Hepatocyte (in vitro differentiated cells): ENCODE results near the gene PSMB4. TPM values are rescaled to one million over a fixed set of nuclear protein-coding genes. Genes with fewer than 3 reads are reported as not detected.
"Not testable (repeated sequence)": the region's sequence is repeated elsewhere in the genome, so short reads cannot be mapped to it uniquely, and the experiment has no call there.

ENCODE experiments used
- DNase-seq: peaks from one replicate; pipeline ENCODE4 v3.0.0-alpha.2; 2016; ENCODE audit warnings: low spot score
- H2AFZ ChIP-seq: fragments of 200-600 bp; sonication (generic); 2 replicates; pipeline ENCODE4 v1.6.0; 2016; ENCODE audit warnings: antibody characterized with exemption, mild to moderate bottlenecking
- H3K27ac ChIP-seq: fragments of 200-600 bp; sonication (generic); 2 replicates; pipeline ENCODE4 v1.5.1; 2016; ENCODE audit warnings: mild to moderate bottlenecking
- H3K27me3 ChIP-seq: fragments of 200-600 bp; sonication (generic); 2 replicates; pipeline ENCODE4 v1.6.1; 2016
- H3K36me3 ChIP-seq: fragments of 200-600 bp; sonication (generic); replicated peaks from 2 replicates; pipeline ENCODE4 v1.5.1; 2016; ENCODE audit warnings: low read depth; ENCODE audit not compliant: insufficient read depth
- H3K4me1 ChIP-seq: fragments of 200-600 bp; sonication (generic); 2 replicates; pipeline ENCODE4 v1.5.1; 2016; ENCODE audit warnings: mild to moderate bottlenecking, moderate library complexity; ENCODE audit not compliant: insufficient read depth
- H3K4me2 ChIP-seq: fragments of 200-600 bp; sonication (generic); 2 replicates; pipeline ENCODE4 v1.6.0; 2016
- H3K4me3 ChIP-seq: fragments of 200-600 bp; sonication (generic); 2 replicates; pipeline ENCODE4 v1.5.1; 2016; ENCODE audit warnings: mild to moderate bottlenecking
- H3K79me2 ChIP-seq: fragments of 200-600 bp; sonication (generic); 2 replicates; pipeline ENCODE4 v1.6.0; 2017; ENCODE audit warnings: mild to moderate bottlenecking
- H3K9me2 ChIP-seq: fragments of 200-600 bp; sonication (generic); replicated peaks from 2 replicates; pipeline ENCODE4 v1.6.0; 2017; ENCODE audit warnings: mild to moderate bottlenecking; ENCODE audit not compliant: insufficient read depth
- H3K9me3 ChIP-seq: fragments of 200-600 bp; sonication (generic); 2 replicates; pipeline ENCODE4 v1.5.1; 2016; ENCODE audit warnings: low read depth, mild to moderate bottlenecking
- H4K20me1 ChIP-seq: fragments of 200-600 bp; sonication (generic); 2 replicates; pipeline ENCODE4 v1.6.0; 2016; ENCODE audit warnings: mild to moderate bottlenecking; ENCODE audit not compliant: insufficient read depth, poor library complexity, severe bottlenecking
- CTCF ChIP-seq: fragments of 200-600 bp; sonication (generic); IDR thresholded peaks from 2 replicates; pipeline ENCODE4 v1.5.1; 2016; ENCODE audit warnings: antibody characterized with exemption, mild to moderate bottlenecking; ENCODE audit not compliant: poor library complexity
- EZH2 ChIP-seq: fragments of 200-600 bp; sonication (generic); IDR thresholded peaks from 2 replicates; pipeline ENCODE4 v1.6.1; 2016; ENCODE audit warnings: antibody characterized with exemption, mild to moderate bottlenecking, borderline replicate concordance
- EZH2phosphoT487 ChIP-seq: fragments of 200-600 bp; sonication (generic); IDR thresholded peaks from one replicate; pipeline ENCODE4 v1.6.1; 2018; ENCODE audit warnings: antibody characterized with exemption, mild to moderate bottlenecking, low read depth, moderate library complexity; ENCODE audit not compliant: unreplicated experiment, severe bottlenecking
- WGBS: methylation state at CpG from one replicate; pipeline ENCODE4 v1.1.6; 2016; ENCODE audit warnings: low lambda C conversion rate; ENCODE audit errors: missing lambda C conversion rate; 5-methylcytosine and 5-hydroxymethylcytosine counted together
- polyA plus RNA-seq: library from polyadenylated mRNA; unstranded; fragments of >200 nt; fragmentation: Nextera tagmentation; extraction: Ambion mirVana; gene quantifications from 2 replicates; pipeline ENCODE4 v1.2.1, GENCODE V29; 2016
- total RNA-seq: library from RNA; depleted of rRNA; stranded (reverse); fragments of >200 nt; gene quantifications from 2 replicates; pipeline ENCODE4 v1.2.3, GENCODE V29; 2014

Gene PSMB4
- total and polyA plus RNA-seq, 2 experiments from 2014 or later = 71.4 to 240 TPM

GRCh38 chr1:151428068-151428467 lies 28.7 kb downstream of the PSMB4 start:
- H3K9me2 ChIP-seq = no peaks in the 10 kb centered on the region
- no peaks in the 10 kb centered on the region for H3K36me3 ChIP-seq
- no peak overlapping the region for H3K4me2 ChIP-seq
- no peaks in the 10 kb centered on the region for H3K9me3 ChIP-seq
- no peak overlapping the region for H2AFZ ChIP-seq
- peaks cover 24% of the 10 kb centered on the region for H4K20me1 ChIP-seq
- H3K4me1 ChIP-seq = no peaks in the 10 kb centered on the region
- H3K79me2 ChIP-seq = peaks cover 51% of the 10 kb centered on the region
- WGBS = 98% methylated on average over 7 of the region's 7 CpGs
- H3K27ac ChIP-seq = no peak overlapping the region
- no peak overlapping the region for H3K4me3 ChIP-seq
- DNase-seq = no peak
- H3K27me3 ChIP-seq = no peaks in the 10 kb centered on the region
- TF ChIP-seq CTCF (no peak), EZH2 (no peak), EZH2phosphoT487 (no peak)

GRCh38 chr1:151433827-151434226 lies 34.5 kb downstream of the PSMB4 start:
- not testable (repeated sequence) for H3K4me1 ChIP-seq, H3K27me3 ChIP-seq, H2AFZ ChIP-seq, H3K9me3 ChIP-seq, H3K36me3 ChIP-seq, H3K4me3 ChIP-seq, H3K27ac ChIP-seq, DNase-seq, H3K9me2 ChIP-seq, H3K4me2 ChIP-seq
- peaks cover 98% of the 10 kb centered on the region for H3K79me2 ChIP-seq
- 91% methylated on average over 5 of the region's 5 CpGs for WGBS
- peaks cover 74% of the 10 kb centered on the region for H4K20me1 ChIP-seq

GRCh38 chr1:151435174-151435573 lies 35.8 kb downstream of the PSMB4 start:
- DNase-seq = no peak
- TF ChIP-seq EZH2 (no peak), CTCF (no peak), EZH2phosphoT487 (no peak)
- no peak overlapping the region for H3K27ac ChIP-seq
- H3K9me3 ChIP-seq = no peaks in the 10 kb centered on the region
- no peak overlapping the region for H3K4me2 ChIP-seq
- H3K36me3 ChIP-seq = no peaks in the 10 kb centered on the region
- H3K9me2 ChIP-seq = no peaks in the 10 kb centered on the region
- peaks cover 88% of the 10 kb centered on the region for H4K20me1 ChIP-seq
- no peak overlapping the region for H3K4me3 ChIP-seq
- WGBS = 96% methylated on average over 3 of the region's 3 CpGs
- H3K27me3 ChIP-seq = no peaks in the 10 kb centered on the region
- H3K79me2 ChIP-seq = peaks cover 100% of the 10 kb centered on the region
- no peaks in the 10 kb centered on the region for H3K4me1 ChIP-seq
- H2AFZ ChIP-seq = no peak overlapping the region

- Histone ChIP-seq H3K4me3 (no peak overlapping the region), H3K4me1 (no peaks in the 10 kb centered on the region), H3K36me3 (no peaks in the 10 kb centered on the region), H3K9me2 (no peaks in the 10 kb centered on the region), H3K4me2 (no peak overlapping the region), H3K79me2 (peaks cover 100% of the 10 kb centered on the region), H3K9me3 (no peaks in the 10 kb centered on the region), H4K20me1 (peaks cover 90% of the 10 kb centered on the region), H2AFZ (no peak overlapping the region), H3K27ac (no peak overlapping the region), H3K27me3 (no peaks in the 10 kb centered on the region)
- 97% methylated on average over 5 of the region's 6 CpGs for WGBS
- no peak for DNase-seq
- TF ChIP-seq CTCF = no peak
- no peak for TF ChIP-seq EZH2phosphoT487
- TF ChIP-seq EZH2 = no peak
These were observed 37.6 kb downstream of the PSMB4 start for GRCh38 chr1:151436985-151437384.

- H3K9me3 ChIP-seq, H2AFZ ChIP-seq, H3K4me3 ChIP-seq, DNase-seq, H3K4me2 ChIP-seq, H3K27ac ChIP-seq, H3K36me3 ChIP-seq, H3K4me1 ChIP-seq, H3K9me2 ChIP-seq, H3K27me3 ChIP-seq: not testable (repeated sequence)
- Histone ChIP-seq H3K79me2 (peaks cover 100% of the 10 kb centered on the region), H4K20me1 (peaks cover 90% of the 10 kb centered on the region)
- WGBS = 91% methylated on average over 8 of the region's 8 CpGs
These were observed 38.0 kb downstream of the PSMB4 start for GRCh38 chr1:151437396-151437795.
